NCI-H446 (cell line): ENCODE results near the gene PHF3.

Experiments
- DNase-seq, 2 experiments: peaks; one replicate each; lab custom pipeline; 2025; lab: John Stamatoyannopoulos, UW

Gene PHF3

GRCh38 chr6:63764318-63764916 is 128.8 kb downstream of the PHF3 start:
- DNase-seq = peak in 1 of 2 experiments; percentile 52
